ENCODE results near the gene GDI2. TPM values are rescaled to one million over a fixed set of nuclear protein-coding genes. Genes with fewer than 3 reads are reported as not detected.

GDI2 gene
- total and polyA plus RNA-seq, 2 of the 13 experiments (the other 11 are each of a cell fraction or from before 2014, with no cell fraction given): 153 to 477 TPM

DNA sequence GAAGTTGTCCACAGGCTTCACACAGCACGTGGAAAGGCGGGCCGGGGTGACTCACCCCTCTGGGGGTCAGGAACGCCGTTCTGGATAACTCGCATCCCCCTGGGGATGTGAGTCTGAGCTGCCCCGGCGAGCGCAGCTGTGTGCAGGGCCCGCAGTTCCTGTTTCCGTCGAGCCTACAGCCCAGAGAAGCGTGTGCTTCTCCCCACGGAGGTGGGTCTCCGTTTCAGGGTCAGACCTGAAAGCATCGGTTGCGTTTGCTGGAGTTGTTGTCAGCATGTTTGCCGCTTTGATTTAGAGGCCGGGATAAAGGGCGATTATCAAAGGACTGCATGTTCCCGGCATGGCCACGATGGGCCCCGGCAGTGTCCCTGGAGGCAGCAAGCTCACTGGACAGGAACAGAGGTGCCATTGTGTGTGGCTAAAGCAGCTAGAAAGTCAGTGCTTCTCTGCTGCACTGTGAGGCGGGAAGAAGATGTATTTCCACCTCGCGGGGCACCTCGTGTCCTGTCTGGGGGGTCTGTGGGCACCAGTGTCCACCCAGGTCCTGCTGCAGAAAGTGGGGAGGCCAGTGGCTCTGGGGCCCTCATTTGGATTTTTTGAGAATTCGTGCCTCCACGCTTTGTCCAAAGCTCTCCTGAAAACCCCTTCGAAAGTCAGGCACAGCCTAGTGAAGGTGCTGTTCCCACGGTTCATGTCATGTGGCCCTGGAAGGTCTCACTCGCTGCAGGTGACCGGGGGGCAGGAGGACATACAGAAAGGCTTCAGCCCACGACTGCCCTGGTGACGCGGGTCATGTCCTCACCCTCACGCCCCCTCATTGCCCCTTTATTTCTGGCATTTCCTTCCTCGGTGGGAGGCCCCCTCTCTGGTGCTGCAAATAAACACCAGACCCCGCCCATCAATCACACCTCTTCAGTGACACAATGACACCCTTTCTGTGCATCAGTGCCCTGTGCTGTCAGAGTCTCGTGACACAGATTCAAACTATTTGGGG is 27.4 kb upstream of the GDI2 start:
- intact Hi-C loops (cut with micrococcal nuclease; ENCODE audit: unreplicated experiment) (no loop called here), in situ Hi-C loops (cut with HindIII; ENCODE audit: extremely low pct_ligation_motif_present, low pct_unique_long_range_greater_than_20kb) (no loop called here)
- FAIRE-seq (peak; percentile 8), DNase-seq (ENCODE audit: low spot score) (peak; percentile 73), ATAC-seq (peak; percentile 95)
- H2AFZ ChIP-seq (ENCODE audit: low read length): peak overlapping the region; percentile 39
- WGBS (ENCODE audit: low lambda C conversion rate): 7% methylated on average over 18 of the region's 40 CpGs
- H3K36me3 ChIP-seq (replicated peaks in 1 of 2; ENCODE audit: control insufficient read depth in 1 of 2, insufficient read depth in 2 of 2, low read length in 2 of 2): no peaks in the 10 kb centered on the region
- peak overlapping the region; percentile 22 to 67 (median 42) for H3K4me3 ChIP-seq (replicated peaks in 1 of 3; ENCODE audit: insufficient read depth in 1 of 3, low read depth in 2 of 3, low read length in 3 of 3)
- no peaks in the 10 kb centered on the region for H4K20me1 ChIP-seq (ENCODE audit: insufficient read depth, low read length)
- POLR2A ChIA-PET: interaction anchor here (0.9 to 2.7 kb wide), 8 partner anchors 9 to 49 kb away, joined by 3 to 23 read pairs (median 4); partner anchors contain the start of genes ANKRD16, FBH1 and GDI2
- H3K4me1 ChIP-seq (ENCODE audit: insufficient read depth, low read length): peaks cover 57% of the 10 kb centered on the region
- H3K4me2 ChIP-seq (ENCODE audit: low read depth, low read length): peak overlapping the region; percentile 91
- peaks cover 0 to 1% of the 10 kb centered on the region in 2 experiments; a peak in 1 of 5 replicates for H3K27me3 ChIP-seq (ENCODE audit: control insufficient read depth in 1 of 2, insufficient read depth in 2 of 2, low read length in 2 of 2)
- no peaks in the 10 kb centered on the region for H3K9me3 ChIP-seq (ENCODE audit: low read length)
- H3K79me2 ChIP-seq (ENCODE audit: insufficient read depth, low read length): no peaks in the 10 kb centered on the region
- no TSS peak for BruUV-seq (replicated peaks)
- CTCF ChIA-PET (ENCODE audit: low intra/inter-chr PET ratio, low total read pairs): no interaction called here
- H3K9ac ChIP-seq (ENCODE audit: insufficient read depth, low read depth, low read length): peak overlapping the region; percentile 53
- H3K27ac ChIP-seq (ENCODE audit: extremely low read length, insufficient read depth, low read length): peak overlapping the region; percentile 41
- peak; percentile 69; the same call in 1 of the 2 replicates for TF ChIP-seq MXD4 (CRISPR knock-in tag; IDR thresholded peaks at IDR 0.05)
- TF ChIP-seq, protein P1, sequence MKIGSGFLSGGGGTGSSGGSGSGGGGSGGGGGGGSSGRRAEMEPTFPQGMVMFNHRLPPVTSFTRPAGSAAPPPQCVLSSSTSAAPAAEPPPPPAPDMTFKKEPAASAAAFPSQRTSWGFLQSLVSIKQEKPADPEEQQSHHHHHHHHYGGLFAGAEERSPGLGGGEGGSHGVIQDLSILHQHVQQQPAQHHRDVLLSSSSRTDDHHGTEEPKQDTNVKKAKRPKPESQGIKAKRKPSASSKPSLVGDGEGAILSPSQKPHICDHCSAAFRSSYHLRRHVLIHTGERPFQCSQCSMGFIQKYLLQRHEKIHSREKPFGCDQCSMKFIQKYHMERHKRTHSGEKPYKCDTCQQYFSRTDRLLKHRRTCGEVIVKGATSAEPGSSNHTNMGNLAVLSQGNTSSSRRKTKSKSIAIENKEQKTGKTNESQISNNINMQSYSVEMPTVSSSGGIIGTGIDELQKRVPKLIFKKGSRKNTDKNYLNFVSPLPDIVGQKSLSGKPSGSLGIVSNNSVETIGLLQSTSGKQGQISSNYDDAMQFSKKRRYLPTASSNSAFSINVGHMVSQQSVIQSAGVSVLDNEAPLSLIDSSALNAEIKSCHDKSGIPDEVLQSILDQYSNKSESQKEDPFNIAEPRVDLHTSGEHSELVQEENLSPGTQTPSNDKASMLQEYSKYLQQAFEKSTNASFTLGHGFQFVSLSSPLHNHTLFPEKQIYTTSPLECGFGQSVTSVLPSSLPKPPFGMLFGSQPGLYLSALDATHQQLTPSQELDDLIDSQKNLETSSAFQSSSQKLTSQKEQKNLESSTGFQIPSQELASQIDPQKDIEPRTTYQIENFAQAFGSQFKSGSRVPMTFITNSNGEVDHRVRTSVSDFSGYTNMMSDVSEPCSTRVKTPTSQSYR (CRISPR knock-in tag; IDR thresholded peaks at IDR 0.05; ENCODE audit: borderline replicate concordance): peak; percentile 23; the same call in 1 of the 2 replicates
- no peak for TF ChIP-seq CAMTA2 (CRISPR knock-in tag; IDR thresholded peaks at IDR 0.05; ENCODE audit: borderline replicate concordance)
- TF ChIP-seq ARID2 (CRISPR knock-in tag; IDR thresholded peaks at IDR 0.05; ENCODE audit: borderline replicate concordance): 0 out of 2 replicates have a peak, but pooled peaks have one; percentile 66
- no peak for TF ChIP-seq PRPF4 (IDR thresholded peaks at IDR 0.05; ENCODE audit: low read depth, low read length, poor library complexity, severe bottlenecking)
- TF ChIP-seq SNAPC2 (CRISPR knock-in tag; IDR thresholded peaks at IDR 0.05): no peak
- no peak for TF ChIP-seq KLF15 (CRISPR knock-in tag; IDR thresholded peaks at IDR 0.05; ENCODE audit: borderline replicate concordance)
- peak; percentile 79 for TF ChIP-seq ELF1 (CRISPR knock-in tag; IDR thresholded peaks at IDR 0.05)
- no peak for TF ChIP-seq NONO (IDR thresholded peaks at IDR 0.05)
- peak; percentile 40; the same call in 1 of the 2 replicates for TF ChIP-seq NONO (CRISPR knock-in tag; conservative IDR thresholded peaks at IDR 0.05)
- peak; percentile 62 for TF ChIP-seq ZNF883 (CRISPR knock-in tag; IDR thresholded peaks at IDR 0.05; ENCODE audit: not compliant biosample characterization)
- TF ChIP-seq TSC22D2 (CRISPR knock-in tag; IDR thresholded peaks at IDR 0.05; ENCODE audit: borderline replicate concordance): no peak
- TF ChIP-seq, protein P2, sequence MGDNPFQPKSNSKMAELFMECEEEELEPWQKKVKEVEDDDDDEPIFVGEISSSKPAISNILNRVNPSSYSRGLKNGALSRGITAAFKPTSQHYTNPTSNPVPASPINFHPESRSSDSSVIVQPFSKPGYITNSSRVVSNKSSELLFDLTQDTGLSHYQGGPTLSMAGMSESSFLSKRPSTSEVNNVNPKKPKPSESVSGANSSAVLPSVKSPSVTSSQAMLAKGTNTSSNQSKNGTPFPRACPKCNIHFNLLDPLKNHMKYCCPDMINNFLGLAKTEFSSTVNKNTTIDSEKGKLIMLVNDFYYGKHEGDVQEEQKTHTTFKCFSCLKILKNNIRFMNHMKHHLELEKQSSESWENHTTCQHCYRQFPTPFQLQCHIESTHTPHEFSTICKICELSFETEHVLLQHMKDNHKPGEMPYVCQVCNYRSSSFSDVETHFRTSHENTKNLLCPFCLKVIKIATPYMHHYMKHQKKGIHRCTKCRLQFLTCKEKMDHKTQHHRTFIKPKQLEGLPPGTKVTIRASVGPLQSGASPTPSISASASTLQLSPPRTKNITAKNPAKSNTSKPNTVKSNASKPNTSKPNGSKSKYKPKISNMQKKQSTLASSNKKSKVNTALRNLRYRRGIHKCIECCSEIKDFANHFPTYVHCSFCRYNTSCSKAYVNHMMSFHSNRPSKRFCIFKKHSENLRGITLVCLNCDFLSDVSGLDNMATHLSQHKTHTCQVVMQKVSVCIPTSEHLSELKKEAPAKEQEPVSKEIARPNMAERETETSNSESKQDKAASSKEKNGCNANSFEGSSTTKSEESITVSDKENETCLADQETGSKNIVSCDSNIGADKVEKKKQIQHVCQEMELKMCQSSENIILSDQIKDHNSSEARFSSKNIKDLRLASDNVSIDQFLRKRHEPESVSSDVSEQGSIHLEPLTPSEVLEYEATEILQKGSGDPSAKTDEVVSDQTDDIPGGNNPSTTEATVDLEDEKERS (CRISPR knock-in tag; IDR thresholded peaks at IDR 0.05): 0 out of 2 replicates have a peak, but pooled peaks have one; percentile 53
- TF ChIP-seq ZNF468 (CRISPR knock-in tag; IDR thresholded peaks at IDR 0.05): peak; percentile 35; the same call in 1 of the 2 replicates
- no peak for TF ChIP-seq HMG20B (CRISPR knock-in tag; conservative IDR thresholded peaks at IDR 0.05)
- peak; percentile 51; the same call in 1 of the 2 replicates for TF ChIP-seq KMT2A (CRISPR knock-in tag; IDR thresholded peaks at IDR 0.05)
